GM21528 (cell line): Measurements from ENCODE around the gene TSKU.

Experiments used
- ATAC-seq: cut with Tn5 transposase; IDR thresholded peaks from one replicate; pipeline ENCODE4 v1.9.1; 2021; ENCODE audit warnings: mild to moderate bottlenecking, moderate library complexity; ENCODE audit not compliant: unreplicated experiment, low FRiP score

Gene TSKU

DNA sequence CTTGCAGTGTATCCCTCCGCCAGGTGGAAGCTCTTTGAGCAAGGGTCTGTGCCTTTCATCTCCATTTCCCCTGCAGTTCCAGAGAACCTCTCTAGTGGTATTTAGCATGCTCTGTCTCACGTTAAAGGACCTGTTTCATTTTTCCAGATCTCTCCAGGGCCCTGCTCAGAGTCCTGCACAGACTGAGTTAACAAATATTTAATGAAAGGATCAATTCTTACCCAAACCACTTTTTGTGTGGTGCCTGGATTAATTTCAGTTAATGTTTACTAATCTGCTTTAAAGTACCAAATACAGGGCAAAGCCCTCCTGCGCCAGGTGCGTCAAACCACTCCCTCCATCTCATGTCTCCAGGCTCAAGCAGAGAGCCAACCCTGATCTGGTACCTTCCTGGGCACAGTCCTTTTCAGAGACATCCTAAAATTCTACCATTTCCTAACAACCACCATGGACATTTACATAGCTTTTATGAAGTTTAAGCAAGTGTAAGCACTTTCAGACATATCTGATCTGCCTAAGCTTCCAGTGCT, 58.8 kb downstream of the TSKU start:
- ATAC-seq = no peak

DNA sequence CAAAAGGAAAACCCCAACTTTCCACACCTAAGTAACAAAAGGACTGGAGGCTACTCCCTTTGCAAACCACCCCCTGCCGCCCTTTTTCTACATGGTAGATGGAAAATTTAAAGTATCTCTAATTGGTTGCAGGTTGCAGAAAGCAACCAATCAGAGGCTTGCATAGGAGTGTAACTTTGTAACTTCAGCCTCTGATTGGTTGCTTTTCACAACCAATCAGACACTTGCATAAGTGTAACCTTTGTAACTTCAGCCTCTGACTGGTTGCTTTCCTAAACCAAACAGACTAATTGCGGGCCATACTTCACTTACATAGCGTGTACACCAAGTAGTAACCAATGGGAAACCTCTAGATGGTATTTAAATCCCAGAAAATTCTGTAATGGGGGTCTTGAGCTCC, 60.8 kb downstream of the TSKU start:
- no peak for ATAC-seq

DNA sequence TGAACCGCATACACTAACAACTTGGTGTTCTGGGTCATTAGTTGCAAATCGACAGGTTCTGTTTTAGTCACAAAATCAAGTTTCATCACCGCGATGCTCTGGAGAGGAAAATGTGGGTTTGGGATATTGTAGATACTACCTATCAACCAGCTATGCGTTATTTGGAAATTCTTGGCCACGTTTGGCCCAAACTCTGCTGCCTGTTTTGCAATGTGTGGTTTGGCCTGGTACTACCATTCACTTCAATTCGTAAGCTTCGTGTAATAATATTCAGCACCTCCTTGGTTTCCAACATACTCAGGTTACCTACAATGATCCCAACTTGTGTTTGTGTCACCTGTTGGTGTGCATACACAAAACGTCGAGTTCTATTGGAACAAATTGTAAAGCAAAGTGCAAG, 61.4 kb downstream of the TSKU start:
- ATAC-seq = no peak

DNA sequence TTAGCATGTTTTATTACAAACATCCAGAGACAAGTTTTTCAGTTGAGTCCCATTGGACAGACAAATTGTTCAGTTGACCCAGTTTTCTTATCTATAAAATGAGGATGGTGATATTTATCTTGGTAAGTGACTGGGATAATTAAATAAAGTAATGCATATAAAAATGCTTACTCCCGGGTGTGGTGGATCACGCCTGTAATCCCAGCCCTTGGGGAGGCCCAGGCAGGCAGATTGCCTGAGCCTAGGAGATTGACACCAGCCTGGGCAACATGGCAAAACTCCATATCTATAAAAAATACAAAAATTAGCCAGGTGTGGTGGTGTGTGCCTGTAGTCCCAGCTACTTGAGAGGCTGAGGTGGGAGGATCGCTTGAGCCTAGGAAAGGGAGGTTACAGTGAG, 61.9 kb downstream of the TSKU start:
- no peak for ATAC-seq

DNA sequence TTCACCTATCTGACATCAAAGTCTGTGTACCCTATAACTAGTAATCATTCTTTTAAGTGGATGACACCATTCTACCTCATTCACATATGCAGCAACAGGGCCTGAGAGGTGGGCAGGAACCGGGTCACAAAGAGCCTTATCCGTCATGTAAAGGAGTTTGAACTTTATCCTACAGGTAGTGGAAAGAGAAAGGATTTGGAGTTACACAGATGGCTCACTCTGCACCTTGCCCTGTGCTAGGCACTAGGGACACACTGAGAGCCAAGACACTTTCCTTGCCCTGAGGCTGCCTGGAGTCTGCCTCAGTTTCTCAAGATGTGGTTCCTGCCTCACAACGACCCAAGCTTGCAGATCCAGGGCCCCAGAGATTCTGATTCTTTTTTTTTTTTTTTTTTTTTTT, 63.3 kb downstream of the TSKU start:
- no peak for ATAC-seq
